Ascending aorta (tissue), 2 donors: ENCODE results near the gene ATXN1. TPM values are rescaled to one million over a fixed set of nuclear protein-coding genes. Genes with fewer than 3 reads are reported as not detected.

Experiments used
- DNase-seq, 2 donors: peaks; one replicate each; pipeline ENCODE4 v3.0.0-alpha.2; 2019; ENCODE audit warnings: low spot score in 2 of 2
- H3K27ac ChIP-seq, 2 donors: fragments of 200-600 bp; sonication (generic); one replicate each; pipeline ENCODE4 v1.5.1; 2016 to 2017; ENCODE audit warnings: mild to moderate bottlenecking in 1 of 2
- H3K27me3 ChIP-seq: fragments of 200-600 bp; sonication (generic); one replicate; pipeline ENCODE4 v1.5.1; 2017
- H3K36me3 ChIP-seq, 2 donors: fragments of 200-600 bp; sonication (generic); one replicate each; pipeline ENCODE4 v1.5.1; 2016
- H3K4me1 ChIP-seq, 2 donors: fragments of 200-600 bp; sonication (generic); one replicate each; pipeline ENCODE4 v1.5.1; 2016 to 2017; ENCODE audit warnings: mild to moderate bottlenecking in 1 of 2
- H3K4me3 ChIP-seq, 2 donors: fragments of 200-600 bp; sonication (generic); one replicate each; pipeline ENCODE4 v1.5.1; 2016 to 2017; ENCODE audit warnings: mild to moderate bottlenecking in 1 of 2
- H3K9me3 ChIP-seq, 2 donors: fragments of 200-600 bp; sonication (generic); one replicate each; pipeline ENCODE4 v1.5.1; 2016
- intact Hi-C: fragments of 100-400 bp; cut with DNase I; formaldehyde crosslinking; loops from one replicate; pipeline ENCODE4 v1.15.1; 2023
- total RNA-seq: library from RNA; depleted of rRNA; stranded (reverse); fragments of >200 nt; gene quantifications from one replicate; pipeline ENCODE4 v1.1.0, GENCODE V29; 2016
- TF ChIP-seq, protein P1 (sequence below), 3 experiments: fragments of 200-600 bp in 2 of 3; fragments of 450-650 bp in 1 of 3; sonication (generic) in 2 of 3; IDR thresholded peaks; one replicate each; pipeline ENCODE4 v1.5.1; 2016 to 2019; ENCODE audit warnings: antibody characterized with exemption in 3 of 3, mild to moderate bottlenecking in 1 of 3, moderate library complexity in 1 of 3

ATXN1 gene
- total RNA-seq, 1 donor from 2014 or later = 68.3 TPM

DNA sequence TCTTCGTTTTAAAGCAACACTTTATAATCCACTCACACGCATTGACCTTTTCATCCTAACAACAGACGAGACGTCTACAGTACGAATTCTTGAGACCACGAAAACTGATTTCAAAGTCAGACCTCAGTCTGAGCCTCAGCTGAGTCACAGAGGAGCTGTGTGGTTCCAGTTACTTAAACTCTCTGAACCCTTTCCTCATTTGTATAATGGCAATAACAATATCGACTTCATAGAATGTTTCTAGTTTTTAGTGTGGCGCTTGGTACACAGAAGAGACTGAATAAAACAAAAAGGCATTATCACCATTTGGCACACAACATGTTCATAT lies 236.9 kb downstream of the ATXN1 start:
- Histone ChIP-seq H3K27me3 (no peaks in the 10 kb centered on the region), H3K9me3 (no peaks in the 10 kb centered on the region), H3K36me3 (peaks cover 4 to 23% of the 10 kb centered on the region in 2 donors), H3K4me3 (no peak overlapping the region), H3K27ac (no peak overlapping the region), H3K4me1 (peaks cover 0 to 3% of the 10 kb centered on the region in 2 donors)
- DNase-seq = no peak
- TF ChIP-seq, protein P1, sequence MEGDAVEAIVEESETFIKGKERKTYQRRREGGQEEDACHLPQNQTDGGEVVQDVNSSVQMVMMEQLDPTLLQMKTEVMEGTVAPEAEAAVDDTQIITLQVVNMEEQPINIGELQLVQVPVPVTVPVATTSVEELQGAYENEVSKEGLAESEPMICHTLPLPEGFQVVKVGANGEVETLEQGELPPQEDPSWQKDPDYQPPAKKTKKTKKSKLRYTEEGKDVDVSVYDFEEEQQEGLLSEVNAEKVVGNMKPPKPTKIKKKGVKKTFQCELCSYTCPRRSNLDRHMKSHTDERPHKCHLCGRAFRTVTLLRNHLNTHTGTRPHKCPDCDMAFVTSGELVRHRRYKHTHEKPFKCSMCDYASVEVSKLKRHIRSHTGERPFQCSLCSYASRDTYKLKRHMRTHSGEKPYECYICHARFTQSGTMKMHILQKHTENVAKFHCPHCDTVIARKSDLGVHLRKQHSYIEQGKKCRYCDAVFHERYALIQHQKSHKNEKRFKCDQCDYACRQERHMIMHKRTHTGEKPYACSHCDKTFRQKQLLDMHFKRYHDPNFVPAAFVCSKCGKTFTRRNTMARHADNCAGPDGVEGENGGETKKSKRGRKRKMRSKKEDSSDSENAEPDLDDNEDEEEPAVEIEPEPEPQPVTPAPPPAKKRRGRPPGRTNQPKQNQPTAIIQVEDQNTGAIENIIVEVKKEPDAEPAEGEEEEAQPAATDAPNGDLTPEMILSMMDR (IDR thresholded peaks at IDR 0.05) = no peak
- intact Hi-C loops = no loop called here

DNA sequence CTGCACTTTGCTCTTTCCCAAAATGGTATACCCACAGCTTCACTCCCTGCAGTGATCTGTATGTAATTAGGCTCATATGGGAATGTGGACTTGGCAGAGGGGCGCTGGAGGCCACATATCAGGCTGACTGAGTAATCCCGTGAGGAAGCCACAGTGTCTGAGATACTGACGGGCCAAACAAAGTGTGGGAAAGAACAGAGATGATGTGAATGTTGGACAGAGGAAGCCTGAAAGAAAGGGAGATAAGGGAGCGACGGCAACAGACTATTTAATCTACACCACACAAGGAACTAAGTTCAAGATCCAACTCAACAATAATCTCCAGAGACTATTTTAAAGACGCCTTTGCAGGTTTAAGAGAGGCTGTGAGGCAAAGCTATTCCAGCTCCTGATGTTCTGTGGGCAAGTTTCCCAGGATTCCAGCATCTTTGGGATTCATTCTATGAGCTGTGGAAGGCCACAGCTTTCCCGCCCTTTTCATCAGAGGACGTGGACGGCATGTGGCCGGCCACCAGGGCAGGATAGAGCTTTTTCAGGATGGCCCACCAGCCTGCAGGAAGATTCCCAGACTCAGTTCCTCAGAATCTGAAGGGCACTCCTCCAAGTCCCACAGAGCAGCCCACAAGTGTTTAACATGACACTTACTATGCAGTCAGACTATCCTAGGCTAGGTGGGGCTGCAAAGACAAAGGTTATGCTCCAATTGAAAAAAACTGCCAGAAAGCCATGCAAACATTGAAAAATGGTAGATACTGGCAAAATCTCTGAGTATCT lies 237.5 kb downstream of the ATXN1 start:
- Histone ChIP-seq H3K36me3 (peaks cover 4 to 23% of the 10 kb centered on the region in 2 donors), H3K4me1 (peaks cover 0 to 3% of the 10 kb centered on the region in 2 donors), H3K9me3 (no peaks in the 10 kb centered on the region), H3K27ac (no peak overlapping the region), H3K27me3 (no peaks in the 10 kb centered on the region), H3K4me3 (no peak overlapping the region)
- no peak for DNase-seq
- intact Hi-C loops = no loop called here
- TF ChIP-seq, protein P1 (IDR thresholded peaks at IDR 0.05) = no peak

DNA sequence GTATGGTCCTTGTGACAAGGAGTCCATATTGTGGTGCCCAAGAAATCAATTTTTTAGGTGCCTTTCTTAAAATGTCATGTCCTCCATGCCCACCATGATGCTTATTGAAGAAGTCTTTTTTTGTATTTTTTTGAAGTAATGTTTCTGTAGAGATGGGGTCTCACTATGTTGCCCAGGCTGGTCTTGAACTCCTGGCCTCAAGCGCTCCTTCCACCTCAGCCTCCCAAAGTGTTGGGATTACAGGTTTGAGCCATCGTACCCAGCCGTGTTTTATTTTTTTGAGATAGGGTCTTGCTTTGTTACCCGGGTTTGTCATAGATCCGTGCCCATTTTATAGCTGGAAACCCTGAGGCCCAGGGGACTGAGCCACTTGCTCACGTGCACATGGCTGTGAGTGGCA lies 238.3 kb downstream of the ATXN1 start:
- TF ChIP-seq, protein P1 (IDR thresholded peaks at IDR 0.05) = no peak
- intact Hi-C loops = no loop called here
- H3K4me1 ChIP-seq = peaks cover 0 to 3% of the 10 kb centered on the region in 2 donors
- H3K4me3 ChIP-seq = no peak overlapping the region
- H3K27me3 ChIP-seq = no peaks in the 10 kb centered on the region
- DNase-seq = no peak
- H3K27ac ChIP-seq = no peak overlapping the region
- no peaks in the 10 kb centered on the region for H3K9me3 ChIP-seq
- H3K36me3 ChIP-seq = peaks cover 4 to 23% of the 10 kb centered on the region in 2 donors

- intact Hi-C loops = no loop called here
- Histone ChIP-seq H3K4me1 (peaks cover 0 to 3% of the 10 kb centered on the region in 2 donors), H3K27ac (no peak overlapping the region), H3K9me3 (no peaks in the 10 kb centered on the region), H3K4me3 (no peak overlapping the region), H3K36me3 (peaks cover 4 to 23% of the 10 kb centered on the region in 2 donors), H3K27me3 (no peaks in the 10 kb centered on the region)
- DNase-seq = no peak
- TF ChIP-seq, protein P1 (IDR thresholded peaks at IDR 0.05) = no peak
Observed at GRCh38 chr6:16521528-16521927, 239.7 kb downstream of the ATXN1 start.

DNA sequence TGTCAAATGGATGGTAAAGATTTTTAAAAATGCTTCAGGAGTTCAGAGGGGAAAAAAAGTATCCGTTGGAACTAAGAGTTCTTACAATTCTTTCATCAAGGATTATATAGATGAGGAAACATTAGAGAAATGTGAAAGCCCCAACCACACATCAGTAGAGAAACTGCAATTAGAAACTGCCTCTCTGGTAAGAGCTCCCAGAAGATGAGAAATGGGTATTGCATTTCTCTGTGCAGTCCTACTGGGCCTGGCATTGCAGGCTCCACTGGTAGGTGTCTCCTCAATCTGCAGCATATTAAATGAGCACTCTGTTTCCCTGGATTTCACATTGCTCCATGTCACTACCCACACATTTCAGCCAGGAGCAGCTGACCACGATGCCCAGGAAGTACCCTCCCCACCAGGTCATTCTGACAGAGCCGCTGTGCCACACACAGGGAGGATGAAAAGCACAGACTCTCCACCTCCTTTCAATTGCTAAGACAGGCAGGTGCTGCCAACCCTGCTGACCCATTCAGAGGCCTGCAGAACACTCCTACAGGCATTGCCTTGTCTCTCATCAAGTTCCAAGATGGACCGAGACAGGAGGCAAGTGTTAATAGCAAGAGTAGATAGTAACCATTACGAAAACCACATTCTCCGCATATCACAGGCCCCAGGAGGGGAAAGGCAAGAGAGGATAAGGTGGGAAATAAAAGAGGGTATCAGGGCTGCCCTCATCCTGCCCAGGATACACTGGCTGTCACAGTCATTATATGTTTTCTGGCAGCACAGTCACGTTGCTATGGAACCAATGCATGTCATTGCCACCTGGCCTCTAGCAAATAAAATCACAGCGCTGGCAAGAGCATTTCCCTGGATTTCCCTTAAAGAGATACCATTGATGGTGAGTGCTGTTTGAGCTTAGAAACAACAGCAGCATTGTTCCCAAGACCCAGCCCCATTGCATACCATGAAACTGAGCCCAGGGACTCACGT lies 241.7 kb downstream of the ATXN1 start:
- no peak for DNase-seq
- intact Hi-C loops = loop anchor here (10.0 kb wide), 1 partner anchor 565 kb away; no protein-coding TSS in a partner anchor
- no peak overlapping the region for H3K4me3 ChIP-seq
- no peaks in the 10 kb centered on the region for H3K9me3 ChIP-seq
- peaks cover 4 to 23% of the 10 kb centered on the region in 2 donors for H3K36me3 ChIP-seq
- TF ChIP-seq, protein P1 (IDR thresholded peaks at IDR 0.05) = no peak
- H3K4me1 ChIP-seq = peaks cover 0 to 3% of the 10 kb centered on the region in 2 donors
- H3K27me3 ChIP-seq = no peaks in the 10 kb centered on the region
- H3K27ac ChIP-seq = no peak overlapping the region
